HepG2 (cell line): Measurements from ENCODE around the gene C2. TPM values are rescaled to one million over a fixed set of nuclear protein-coding genes. Genes with fewer than 3 reads are reported as not detected.

ENCODE experiments used
- ATF1 ChIP-seq: IDR thresholded peaks from 2 replicates; pipeline ENCODE4 v1.6.1; 2016; ENCODE audit warnings: mild to moderate bottlenecking, control low read depth
- CHD2 ChIP-seq: IDR thresholded peaks from 2 replicates; pipeline ENCODE4 v1.6.1; 2011; ENCODE audit warnings: low read depth, low read length, improper control_type of control experiment
- GABPA ChIP-seq, 2 experiments: IDR thresholded peaks; 2 replicates each; pipeline ENCODE4 v1.6.1; 2011 to 2016; ENCODE audit warnings: low read depth in 2 of 2, low read length in 1 of 2, missing biosample characterization in 1 of 2, missing genetic modification characterization in 1 of 2
- GATA4 ChIP-seq: sonication (generic); IDR thresholded peaks from 2 replicates; pipeline ENCODE4 v1.6.1; 2016; ENCODE audit warnings: antibody characterized with exemption, low read depth, borderline replicate concordance
- GFI1 ChIP-seq: sonication (generic); formaldehyde crosslinking; IDR thresholded peaks from 2 replicates; pipeline ENCODE4 v1.5.0; 2020; ENCODE audit warnings: missing genetic modification reagents, mild to moderate bottlenecking, borderline replicate concordance
- HCFC1 ChIP-seq: fragments of 150-350 bp; IDR thresholded peaks from 2 replicates; pipeline ENCODE4 v1.6.1; 2014; ENCODE audit warnings: low read depth, low read length
- KDM5B ChIP-seq: sonication (generic); formaldehyde crosslinking; IDR thresholded peaks from 2 replicates; pipeline ENCODE4 v1.4.0; 2020; ENCODE audit warnings: missing genetic modification reagents, mild to moderate bottlenecking, borderline replicate concordance
- NAIF1 ChIP-seq: sonication (generic); formaldehyde crosslinking; IDR thresholded peaks from 2 replicates; pipeline ENCODE4 v1.5.0; 2020; ENCODE audit warnings: mild to moderate bottlenecking, missing genetic modification reagents, borderline replicate concordance
- NFYC ChIP-seq: IDR thresholded peaks from 2 replicates; pipeline ENCODE4 v1.6.1; 2016; ENCODE audit warnings: missing genetic modification reagents, missing compliant biosample characterization
- RXRA ChIP-seq: sonication (generic); formaldehyde crosslinking; IDR thresholded peaks from 2 replicates; pipeline ENCODE4 v1.5.1; 2020; ENCODE audit warnings: missing genetic modification reagents
- TOPORS ChIP-seq: sonication (generic); formaldehyde crosslinking; IDR thresholded peaks from 2 replicates; pipeline ENCODE4 v1.8.0; 2023; ENCODE audit warnings: mild to moderate bottlenecking, missing genetic modification reagents
- ZNF296 ChIP-seq: sonication (generic); formaldehyde crosslinking; conservative IDR thresholded peaks from 2 replicates; pipeline ENCODE4 v1.5.0; 2020; ENCODE audit warnings: mild to moderate bottlenecking, missing genetic modification reagents
- ZNF629 ChIP-seq: sonication (generic); formaldehyde crosslinking; conservative IDR thresholded peaks from 2 replicates; pipeline ENCODE4 v1.5.0; 2020; ENCODE audit warnings: missing genetic modification reagents
- ZNF772 ChIP-seq: sonication (generic); formaldehyde crosslinking; IDR thresholded peaks from 2 replicates; pipeline ENCODE4 v1.5.0; 2020; ENCODE audit warnings: mild to moderate bottlenecking, missing genetic modification reagents
- ZNF780A ChIP-seq: sonication (generic); formaldehyde crosslinking; IDR thresholded peaks from 2 replicates; pipeline ENCODE4 v1.8.0; 2022; ENCODE audit warnings: mild to moderate bottlenecking, missing genetic modification reagents, moderate library complexity
- ZSCAN22 ChIP-seq: sonication (generic); formaldehyde crosslinking; IDR thresholded peaks from 2 replicates; pipeline ENCODE4 v1.4.0; 2020; ENCODE audit warnings: mild to moderate bottlenecking, missing genetic modification reagents
- ZSCAN30 ChIP-seq: sonication (generic); formaldehyde crosslinking; IDR thresholded peaks from 2 replicates; pipeline ENCODE4 v1.5.0; 2020; ENCODE audit warnings: mild to moderate bottlenecking, missing genetic modification reagents
- polyA plus RNA-seq, 8 experiments: library from polyadenylated mRNA; depleted of rRNA in 3 of 8; stranded (reverse) in 7 of 8; unstranded in 1 of 8; fragments of >200 nt; fragmentation: Illumina TruSeq in 4 of 8; extraction: Trizol in 4 of 8; gene quantifications; 2 replicates each; pipeline versions ENCODE4 v1.2.1 to v1.2.3, GENCODE V29; 2011 to 2016; ENCODE audit warnings: low read depth in 4 of 8, missing spikeins in 1 of 8, mixed read lengths in 1 of 8; ENCODE audit not compliant: insufficient read depth in 1 of 8
- total RNA-seq, 5 experiments: library from RNA; depleted of rRNA; stranded (reverse); fragments of >200 nt; fragmentation: Illumina TruSeq; extraction: Trizol; gene quantifications; 2 replicates each; pipeline ENCODE4 v1.2.3, GENCODE V29; 2016; ENCODE audit warnings: low read depth in 1 of 5
- TF ChIP-seq, protein P1 (sequence below): sonication (generic); formaldehyde crosslinking; IDR thresholded peaks from 2 replicates; pipeline ENCODE4 v1.4.0; 2020; ENCODE audit warnings: missing genetic modification reagents
- TF ChIP-seq, protein P2 (sequence below): sonication (generic); formaldehyde crosslinking; IDR thresholded peaks from 2 replicates; pipeline ENCODE4 v1.4.0; 2020; ENCODE audit warnings: mild to moderate bottlenecking, missing genetic modification reagents
- TF ChIP-seq, protein P3 (sequence below): IDR thresholded peaks from 2 replicates; pipeline ENCODE4 v1.6.1; 2016; ENCODE audit warnings: low read depth
- TF ChIP-seq, protein P4 (sequence below): sonication (generic); formaldehyde crosslinking; IDR thresholded peaks from 2 replicates; pipeline ENCODE4 v1.4.0; 2020; ENCODE audit warnings: missing genetic modification reagents, mild to moderate bottlenecking, borderline replicate concordance

Gene C2
- total and polyA plus RNA-seq, 2 of the 13 experiments (the other 11 are each of a cell fraction or from before 2014, with no cell fraction given): 165 to 307 TPM

DNA sequence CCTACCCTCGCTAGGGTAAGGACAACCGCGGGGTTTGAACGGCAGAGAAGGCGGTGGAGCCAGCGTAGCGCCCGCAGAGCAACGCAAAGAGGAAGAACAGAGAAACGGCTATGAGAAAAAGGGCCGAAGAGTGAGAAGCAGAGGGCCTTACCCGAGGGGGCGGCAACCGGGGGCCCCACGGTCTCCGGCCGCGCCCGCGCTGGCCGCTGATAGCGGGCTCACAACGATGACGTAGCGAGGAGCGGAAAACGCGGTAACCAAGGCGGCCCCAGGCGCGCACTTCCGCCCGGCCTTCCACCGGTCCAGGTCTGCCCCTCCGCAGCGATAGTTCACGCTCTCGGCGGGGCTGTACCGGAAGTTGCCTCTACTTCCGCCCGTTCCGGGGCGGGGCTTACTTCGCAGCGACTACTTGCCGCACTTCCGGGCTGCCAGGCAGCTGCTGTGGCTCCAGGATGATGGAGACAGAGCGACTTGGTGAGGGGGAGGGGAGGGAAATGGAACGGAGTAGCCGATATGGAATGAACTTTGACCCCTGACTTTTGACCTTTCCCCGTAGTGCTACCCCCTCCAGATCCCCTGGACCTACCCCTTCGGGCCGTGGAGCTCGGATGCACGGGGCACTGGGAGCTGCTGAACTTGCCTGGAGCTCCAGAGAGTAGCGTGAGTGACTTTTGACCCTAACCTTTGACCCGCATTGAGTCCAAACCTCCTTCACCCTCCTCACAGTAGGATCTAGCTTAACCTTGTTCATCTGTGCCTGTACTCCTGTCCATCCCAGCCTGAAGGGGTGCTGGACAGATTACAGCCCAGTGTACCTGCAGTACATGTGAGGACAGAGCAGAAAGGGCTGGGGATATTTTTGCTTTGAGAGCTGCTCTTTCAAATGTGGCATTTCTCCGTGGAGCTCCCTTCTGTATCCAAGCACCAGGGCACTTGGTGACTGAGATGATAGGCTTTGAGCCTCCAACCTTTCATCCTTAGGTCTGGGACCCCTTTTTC is 31.5 kb downstream of the C2 start, which contains the start of the genes NELFE and SKIC2 (continued):
- TF ChIP-seq, protein P1, sequence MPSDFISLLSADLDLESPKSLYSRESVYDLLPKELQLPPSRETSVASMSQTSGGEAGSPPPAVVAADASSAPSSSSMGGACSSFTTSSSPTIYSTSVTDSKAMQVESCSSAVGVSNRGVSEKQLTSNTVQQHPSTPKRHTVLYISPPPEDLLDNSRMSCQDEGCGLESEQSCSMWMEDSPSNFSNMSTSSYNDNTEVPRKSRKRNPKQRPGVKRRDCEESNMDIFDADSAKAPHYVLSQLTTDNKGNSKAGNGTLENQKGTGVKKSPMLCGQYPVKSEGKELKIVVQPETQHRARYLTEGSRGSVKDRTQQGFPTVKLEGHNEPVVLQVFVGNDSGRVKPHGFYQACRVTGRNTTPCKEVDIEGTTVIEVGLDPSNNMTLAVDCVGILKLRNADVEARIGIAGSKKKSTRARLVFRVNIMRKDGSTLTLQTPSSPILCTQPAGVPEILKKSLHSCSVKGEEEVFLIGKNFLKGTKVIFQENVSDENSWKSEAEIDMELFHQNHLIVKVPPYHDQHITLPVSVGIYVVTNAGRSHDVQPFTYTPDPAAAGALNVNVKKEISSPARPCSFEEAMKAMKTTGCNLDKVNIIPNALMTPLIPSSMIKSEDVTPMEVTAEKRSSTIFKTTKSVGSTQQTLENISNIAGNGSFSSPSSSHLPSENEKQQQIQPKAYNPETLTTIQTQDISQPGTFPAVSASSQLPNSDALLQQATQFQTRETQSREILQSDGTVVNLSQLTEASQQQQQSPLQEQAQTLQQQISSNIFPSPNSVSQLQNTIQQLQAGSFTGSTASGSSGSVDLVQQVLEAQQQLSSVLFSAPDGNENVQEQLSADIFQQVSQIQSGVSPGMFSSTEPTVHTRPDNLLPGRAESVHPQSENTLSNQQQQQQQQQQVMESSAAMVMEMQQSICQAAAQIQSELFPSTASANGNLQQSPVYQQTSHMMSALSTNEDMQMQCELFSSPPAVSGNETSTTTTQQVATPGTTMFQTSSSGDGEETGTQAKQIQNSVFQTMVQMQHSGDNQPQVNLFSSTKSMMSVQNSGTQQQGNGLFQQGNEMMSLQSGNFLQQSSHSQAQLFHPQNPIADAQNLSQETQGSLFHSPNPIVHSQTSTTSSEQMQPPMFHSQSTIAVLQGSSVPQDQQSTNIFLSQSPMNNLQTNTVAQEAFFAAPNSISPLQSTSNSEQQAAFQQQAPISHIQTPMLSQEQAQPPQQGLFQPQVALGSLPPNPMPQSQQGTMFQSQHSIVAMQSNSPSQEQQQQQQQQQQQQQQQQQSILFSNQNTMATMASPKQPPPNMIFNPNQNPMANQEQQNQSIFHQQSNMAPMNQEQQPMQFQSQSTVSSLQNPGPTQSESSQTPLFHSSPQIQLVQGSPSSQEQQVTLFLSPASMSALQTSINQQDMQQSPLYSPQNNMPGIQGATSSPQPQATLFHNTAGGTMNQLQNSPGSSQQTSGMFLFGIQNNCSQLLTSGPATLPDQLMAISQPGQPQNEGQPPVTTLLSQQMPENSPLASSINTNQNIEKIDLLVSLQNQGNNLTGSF: no peak; the same call in 1 of the 2 replicates
- peak; percentile 92; the same call in 1 of the 2 replicates for TF ChIP-seq ZNF772
- TF ChIP-seq ZNF629 (CRISPR knock-in tag): peak; percentile 63
- TF ChIP-seq, protein P2, sequence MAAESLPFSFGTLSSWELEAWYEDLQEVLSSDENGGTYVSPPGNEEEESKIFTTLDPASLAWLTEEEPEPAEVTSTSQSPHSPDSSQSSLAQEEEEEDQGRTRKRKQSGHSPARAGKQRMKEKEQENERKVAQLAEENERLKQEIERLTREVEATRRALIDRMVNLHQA: 0 out of 2 replicates have a peak, but pooled peaks have one; percentile 14
- TF ChIP-seq, protein P3, sequence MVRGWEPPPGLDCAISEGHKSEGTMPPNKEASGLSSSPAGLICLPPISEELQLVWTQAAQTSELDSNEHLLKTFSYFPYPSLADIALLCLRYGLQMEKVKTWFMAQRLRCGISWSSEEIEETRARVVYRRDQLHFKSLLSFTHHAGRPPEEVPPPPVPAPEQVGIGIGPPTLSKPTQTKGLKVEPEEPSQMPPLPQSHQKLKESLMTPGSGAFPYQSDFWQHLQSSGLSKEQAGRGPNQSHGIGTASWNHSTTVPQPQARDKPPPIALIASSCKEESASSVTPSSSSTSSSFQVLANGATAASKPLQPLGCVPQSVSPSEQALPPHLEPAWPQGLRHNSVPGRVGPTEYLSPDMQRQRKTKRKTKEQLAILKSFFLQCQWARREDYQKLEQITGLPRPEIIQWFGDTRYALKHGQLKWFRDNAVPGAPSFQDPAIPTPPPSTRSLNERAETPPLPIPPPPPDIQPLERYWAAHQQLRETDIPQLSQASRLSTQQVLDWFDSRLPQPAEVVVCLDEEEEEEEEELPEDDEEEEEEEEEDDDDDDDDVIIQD (CRISPR knock-in tag): no peak
- TF ChIP-seq ATF1 (CRISPR knock-in tag): peak; percentile 99
- TF ChIP-seq ZNF780A: no peak
- TF ChIP-seq GABPA (IDR thresholded peaks at IDR 0.05; ENCODE audit: low read depth, low read length): peak; percentile 91
- TF ChIP-seq GABPA (CRISPR knock-in tag; IDR thresholded peaks at IDR 0.05; ENCODE audit: low read depth): peak; percentile 96
- no peak for TF ChIP-seq ZSCAN22 (CRISPR knock-in tag)
- peak; percentile 64 for TF ChIP-seq NFYC
- TF ChIP-seq KDM5B: peak; percentile 75; the same call in 1 of the 2 replicates
- no peak for TF ChIP-seq ZNF296 (CRISPR knock-in tag)
- peak; percentile 67 for TF ChIP-seq CHD2
- no peak for TF ChIP-seq ZSCAN30 (CRISPR knock-in tag)
- TF ChIP-seq GFI1 (CRISPR knock-in tag): no peak
- TF ChIP-seq, protein P4, sequence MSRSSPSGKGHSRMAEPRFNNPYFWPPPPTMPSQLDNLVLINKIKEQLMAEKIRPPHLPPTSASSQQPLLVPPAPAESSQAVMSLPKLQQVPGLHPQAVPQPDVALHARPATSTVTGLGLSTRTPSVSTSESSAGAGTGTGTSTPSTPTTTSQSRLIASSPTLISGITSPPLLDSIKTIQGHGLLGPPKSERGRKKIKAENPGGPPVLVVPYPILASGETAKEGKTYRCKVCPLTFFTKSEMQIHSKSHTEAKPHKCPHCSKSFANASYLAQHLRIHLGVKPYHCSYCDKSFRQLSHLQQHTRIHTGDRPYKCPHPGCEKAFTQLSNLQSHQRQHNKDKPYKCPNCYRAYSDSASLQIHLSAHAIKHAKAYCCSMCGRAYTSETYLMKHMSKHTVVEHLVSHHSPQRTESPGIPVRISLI: peak; percentile 10; the same call in 1 of the 2 replicates
- TF ChIP-seq TOPORS (CRISPR knock-in tag): no peak; the same call in 1 of the 2 replicates
- TF ChIP-seq GATA4: no peak
- peak; percentile 75; the same call in 1 of the 2 replicates for TF ChIP-seq RXRA
- TF ChIP-seq NAIF1 (CRISPR knock-in tag): peak; percentile 59; the same call in 1 of the 2 replicates
- peak; percentile 91 for TF ChIP-seq HCFC1
